H1 (cell line): ENCODE measurements around the gene FAM151A. TPM values are rescaled to one million over a fixed set of nuclear protein-coding genes. Genes with fewer than 3 reads are reported as not detected.

Source experiments
- polyA plus RNA-seq, 7 experiments: library from polyadenylated mRNA; depleted of rRNA in 3 of 7; stranded (reverse) in 5 of 7; unstranded in 2 of 7; fragments of >200 nt in 5 of 7; fragments of 200-250 nt in 2 of 7; gene quantifications; 1 replicate in 5 of 7; 2 replicates in 1 of 7; 4 replicates in 1 of 7; pipeline versions ENCODE4 v1.2.1 to v1.2.3, GENCODE V29; 2011 to 2013; ENCODE audit warnings: missing spikeins in 2 of 7, mixed read lengths in 2 of 7
- total RNA-seq: library from RNA; stranded (reverse); fragmentation: NEBNext Ultra II Directional; extraction: Animal tissue kit (Norgen Biotek cat#: 25700); gene quantifications from 2 replicates; pipeline ENCODE4 v1.2.1, GENCODE V29; 2021
- TF ChIP-seq, protein P1 (sequence below): IDR thresholded peaks from 2 replicates; pipeline ENCODE4 v1.6.1; 2011; ENCODE audit warnings: low read length, improper control_type of control experiment

The FAM151A gene
- total and polyA plus RNA-seq, 2 of the 8 experiments (the other 6 are each of a cell fraction or from before 2014, with no cell fraction given), result not detected

DNA sequence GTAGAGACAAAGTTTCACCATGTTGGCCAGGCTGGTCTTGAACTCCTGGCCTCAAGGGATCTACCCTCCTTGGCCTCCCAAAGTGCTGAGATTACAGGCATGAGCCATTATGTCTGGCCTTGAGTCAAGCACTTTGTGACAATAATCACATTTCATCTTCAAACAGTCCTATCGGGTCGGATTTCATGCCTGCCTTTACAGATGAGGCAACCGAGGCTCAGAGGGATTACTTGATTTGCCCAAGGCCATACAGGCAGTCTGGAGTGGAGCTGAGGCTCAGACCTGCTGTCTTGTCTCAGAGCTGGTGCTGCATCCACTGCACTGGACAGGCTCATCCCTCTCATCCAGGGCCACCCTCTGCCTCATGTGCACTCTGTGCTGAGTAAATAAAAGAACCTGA is 26.6 kb downstream of the FAM151A start (continued):
- TF ChIP-seq, protein P1, sequence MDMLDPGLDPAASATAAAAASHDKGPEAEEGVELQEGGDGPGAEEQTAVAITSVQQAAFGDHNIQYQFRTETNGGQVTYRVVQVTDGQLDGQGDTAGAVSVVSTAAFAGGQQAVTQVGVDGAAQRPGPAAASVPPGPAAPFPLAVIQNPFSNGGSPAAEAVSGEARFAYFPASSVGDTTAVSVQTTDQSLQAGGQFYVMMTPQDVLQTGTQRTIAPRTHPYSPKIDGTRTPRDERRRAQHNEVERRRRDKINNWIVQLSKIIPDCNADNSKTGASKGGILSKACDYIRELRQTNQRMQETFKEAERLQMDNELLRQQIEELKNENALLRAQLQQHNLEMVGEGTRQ, result no peak
